DOHH2 (cell line): ENCODE results near the gene MIPOL1.

Experiments
- H3F3A ChIP-seq: fragments of 200-600 bp; sonication (generic), shearing (Covaris generic); 2 replicates; pipeline ENCODE4 v1.6.0; 2016; ENCODE audit warnings: antibody characterized with exemption, mild to moderate bottlenecking; ENCODE audit not compliant: control insufficient read depth, insufficient read depth
- H3K27ac ChIP-seq: fragments of 200-600 bp; sonication (generic); 2 replicates; pipeline ENCODE4 v1.5.1; 2014; ENCODE audit warnings: low read depth, mild to moderate bottlenecking, low read length, moderate library complexity
- H3K27me3 ChIP-seq: fragments of 200-600 bp; sonication (generic); 2 replicates; pipeline ENCODE4 v1.6.1; 2014; ENCODE audit warnings: mild to moderate bottlenecking, low read length, mixed read lengths; ENCODE audit not compliant: control insufficient read depth
- H3K36me3 ChIP-seq: fragments of 200-600 bp; sonication (generic); 2 replicates; pipeline ENCODE4 v1.6.1; 2014; ENCODE audit warnings: mild to moderate bottlenecking, low read length, moderate library complexity, mixed read lengths; ENCODE audit not compliant: control insufficient read depth
- H3K4me1 ChIP-seq: fragments of 200-600 bp; sonication (generic); 2 replicates; pipeline ENCODE4 v1.6.1; 2014; ENCODE audit warnings: mild to moderate bottlenecking, low read length, mixed read lengths; ENCODE audit not compliant: control insufficient read depth
- H3K4me2 ChIP-seq: fragments of 200-600 bp; sonication (generic); 2 replicates; pipeline ENCODE4 v1.6.0; 2014; ENCODE audit warnings: mild to moderate bottlenecking, low read length, moderate library complexity
- H3K4me3 ChIP-seq: fragments of 200-600 bp; sonication (generic); 2 replicates; pipeline ENCODE4 v1.5.1; 2014; ENCODE audit warnings: mild to moderate bottlenecking, low read length, mixed read lengths
- H3K79me2 ChIP-seq: fragments of 200-600 bp; sonication (generic); 2 replicates; pipeline ENCODE4 v1.6.1; 2014; ENCODE audit warnings: mild to moderate bottlenecking, low read length, mixed read lengths; ENCODE audit not compliant: control insufficient read depth
- H3K9me2 ChIP-seq: fragments of 200-600 bp; sonication (generic); replicated peaks from 2 replicates; pipeline ENCODE4 v1.6.1; 2014; ENCODE audit warnings: mild to moderate bottlenecking, low read length, mixed read lengths; ENCODE audit not compliant: control insufficient read depth
- H3K9me3 ChIP-seq: fragments of 200-600 bp; sonication (generic); 2 replicates; pipeline ENCODE4 v1.6.1; 2014; ENCODE audit warnings: antibody characterized with exemption, low read length, mixed read lengths; ENCODE audit not compliant: control insufficient read depth, insufficient read depth
- H4K20me1 ChIP-seq: fragments of 200-600 bp; sonication (generic); 2 replicates; pipeline ENCODE4 v1.6.0; 2014; ENCODE audit warnings: low read depth, mild to moderate bottlenecking, antibody characterized with exemption, low read length, moderate library complexity; ENCODE audit not compliant: control insufficient read depth, insufficient read depth
- CTCF ChIP-seq: fragments of 200-600 bp; sonication (generic); IDR thresholded peaks from one replicate; pipeline ENCODE4 v1.5.1; 2014; ENCODE audit warnings: antibody characterized with exemption, mild to moderate bottlenecking, low read depth, low read length; ENCODE audit not compliant: poor library complexity, severe bottlenecking
- EZH2phosphoT487 ChIP-seq: fragments of 200-600 bp; sonication (generic); IDR thresholded peaks from 2 replicates; pipeline ENCODE4 v1.6.1; 2017; ENCODE audit warnings: borderline replicate concordance, mild to moderate bottlenecking, antibody characterized with exemption, low read length, moderate library complexity, mixed read lengths

The MIPOL1 gene

GRCh38 chr14:37508503-37508902 is 310.8 kb downstream of the MIPOL1 start:
- no peaks in the 10 kb centered on the region for H3K36me3 ChIP-seq
- H3K27me3 ChIP-seq = no peaks in the 10 kb centered on the region
- H3F3A ChIP-seq = no peaks in the 10 kb centered on the region
- no peaks in the 10 kb centered on the region for H3K79me2 ChIP-seq
- no peaks in the 10 kb centered on the region for H3K4me1 ChIP-seq
- H3K4me3 ChIP-seq = no peak overlapping the region
- H3K27ac ChIP-seq = no peak overlapping the region
- no peaks in the 10 kb centered on the region for H3K9me3 ChIP-seq
- TF ChIP-seq EZH2phosphoT487 (no peak), CTCF (no peak)
- no peaks in the 10 kb centered on the region for H3K9me2 ChIP-seq
- no peak overlapping the region for H3K4me2 ChIP-seq
- no peaks in the 10 kb centered on the region for H4K20me1 ChIP-seq

DNA sequence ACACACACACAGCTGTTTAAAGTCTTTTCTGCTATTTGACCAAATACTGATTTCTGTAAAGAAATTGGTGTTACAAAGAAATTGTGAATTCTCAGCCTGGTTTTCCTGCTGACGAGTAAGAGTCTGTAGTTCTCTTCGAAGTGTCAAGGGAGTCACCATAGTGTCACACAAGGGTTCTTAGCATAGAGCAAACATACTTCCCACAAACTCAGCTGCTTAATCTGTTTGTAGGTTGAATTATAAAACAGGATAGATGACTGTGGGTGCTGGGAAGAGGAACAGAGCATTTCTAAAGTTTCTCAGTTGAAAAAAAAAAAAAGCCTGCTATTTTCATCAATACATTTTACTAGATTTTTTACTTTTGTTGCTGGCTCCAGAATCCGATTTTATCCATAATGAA is 314.4 kb downstream of the MIPOL1 start:
- Histone ChIP-seq H3K4me1 (no peaks in the 10 kb centered on the region), H3K9me3 (no peaks in the 10 kb centered on the region)
- TF ChIP-seq EZH2phosphoT487 (no peak), CTCF (no peak)

GRCh38 chr14:37515771-37516170 is 318.0 kb downstream of the MIPOL1 start:
- Histone ChIP-seq H3K27me3 (no peaks in the 10 kb centered on the region), H3K9me3 (no peaks in the 10 kb centered on the region), H3K4me1 (no peaks in the 10 kb centered on the region), H3F3A (no peaks in the 10 kb centered on the region), H3K27ac (no peak overlapping the region), H3K4me2 (no peak overlapping the region), H4K20me1 (no peaks in the 10 kb centered on the region), H3K79me2 (no peaks in the 10 kb centered on the region), H3K36me3 (no peaks in the 10 kb centered on the region), H3K4me3 (no peak overlapping the region), H3K9me2 (no peaks in the 10 kb centered on the region)
- no peak for TF ChIP-seq EZH2phosphoT487
- TF ChIP-seq CTCF = no peak

More for the DNA sequence above, 314.4 kb downstream of the MIPOL1 start:
- Histone ChIP-seq H3K4me3 (no peak overlapping the region), H3K36me3 (no peaks in the 10 kb centered on the region), H3K4me2 (no peak overlapping the region), H3K27me3 (no peaks in the 10 kb centered on the region), H3K9me2 (no peaks in the 10 kb centered on the region), H3K79me2 (no peaks in the 10 kb centered on the region), H4K20me1 (no peaks in the 10 kb centered on the region), H3F3A (no peaks in the 10 kb centered on the region), H3K27ac (no peak overlapping the region)

GRCh38 chr14:37526994-37527393 is 329.3 kb downstream of the MIPOL1 start:
- no peaks in the 10 kb centered on the region for H3K27me3 ChIP-seq
- no peak overlapping the region for H3K4me3 ChIP-seq
- no peaks in the 10 kb centered on the region for H3K36me3 ChIP-seq
- H3K9me3 ChIP-seq = no peaks in the 10 kb centered on the region
- H3K4me1 ChIP-seq = no peaks in the 10 kb centered on the region
- H4K20me1 ChIP-seq = no peaks in the 10 kb centered on the region
- H3K9me2 ChIP-seq = no peaks in the 10 kb centered on the region
- H3K27ac ChIP-seq = no peak overlapping the region
- TF ChIP-seq EZH2phosphoT487 (no peak), CTCF (no peak)
- no peak overlapping the region for H3K4me2 ChIP-seq
- no peaks in the 10 kb centered on the region for H3K79me2 ChIP-seq
- H3F3A ChIP-seq = no peaks in the 10 kb centered on the region
